Stimulated activated CD8-positive, alpha-beta memory T cell treated with anti-CD3 and anti-CD28 coated beads, Interleukin-15, amount 100 ng/mL, for 4 hours (primary cell): ENCODE data around the gene ARHGEF3.
A peak's percentile ranks its signal among the peaks of the same experiment; 100 is the strongest.

Source experiments
- DNase-seq, 2 donors: peaks; one replicate each; pipeline ENCODE4 v3.0.0-alpha.2; 2020; ENCODE audit warnings: low read depth in 2 of 2

Gene ARHGEF3

GRCh38 chr3:56823421-56823926 is 21.7 kb upstream of the ARHGEF3 start:
- no peak for DNase-seq

GRCh38 chr3:56822501-56822900 is 20.8 kb upstream of the ARHGEF3 start:
- DNase-seq = no peak

- no peak for DNase-seq
Measured at GRCh38 chr3:56819016-56819809, 17.5 kb upstream of the ARHGEF3 start.

GRCh38 chr3:56818156-56818985 is 16.6 kb upstream of the ARHGEF3 start:
- no peak for DNase-seq

- DNase-seq = no peak
Measured at GRCh38 chr3:56817646-56818045, 15.9 kb upstream of the ARHGEF3 start.

- no peak for DNase-seq
Measured at GRCh38 chr3:56816061-56816460, 14.3 kb upstream of the ARHGEF3 start.

GRCh38 chr3:56815589-56815988 is 13.8 kb upstream of the ARHGEF3 start:
- no peak for DNase-seq

- no peak for DNase-seq
Measured at GRCh38 chr3:56813653-56813960, 11.9 kb upstream of the ARHGEF3 start.

GRCh38 chr3:56812754-56813652 is 11.3 kb upstream of the ARHGEF3 start:
- no peak for DNase-seq

GRCh38 chr3:56811546-56812202 is 9.9 kb upstream of the ARHGEF3 start:
- DNase-seq = no peak

GRCh38 chr3:56810577-56811545 is 9.1 kb upstream of the ARHGEF3 start:
- DNase-seq = no peak

GRCh38 chr3:56806407-56806806 is 4.7 kb upstream of the ARHGEF3 start:
- DNase-seq = no peak

GRCh38 chr3:56802790-56803189 is 1.0 kb upstream of the ARHGEF3 start:
- no peak for DNase-seq

- DNase-seq = no peak
Measured at GRCh38 chr3:56802378-56802745, 613 bp upstream of the ARHGEF3 start.

- DNase-seq = no peak
Measured at GRCh38 chr3:56800832-56801661, 702 bp downstream of the ARHGEF3 start.

GRCh38 chr3:56800130-56800831 is 1.5 kb downstream of the ARHGEF3 start:
- DNase-seq = peak; percentile 54 to 79

- DNase-seq = no peak
Measured at GRCh38 chr3:56799251-56799882, 2.4 kb downstream of the ARHGEF3 start.

- no peak for DNase-seq
Measured at GRCh38 chr3:56796996-56797395, 4.8 kb downstream of the ARHGEF3 start.
